ENCODE measurements around the gene PMEPA1. TPM values are rescaled to one million over a fixed set of nuclear protein-coding genes. Genes with fewer than 3 reads are reported as not detected.
"Not testable (repeated sequence)": the region's sequence is repeated elsewhere in the genome, so short reads cannot be mapped to it uniquely, and the experiment has no call there.

Gene PMEPA1
- polyA plus RNA-seq, 1 experiment: 4.3 TPM

DNA sequence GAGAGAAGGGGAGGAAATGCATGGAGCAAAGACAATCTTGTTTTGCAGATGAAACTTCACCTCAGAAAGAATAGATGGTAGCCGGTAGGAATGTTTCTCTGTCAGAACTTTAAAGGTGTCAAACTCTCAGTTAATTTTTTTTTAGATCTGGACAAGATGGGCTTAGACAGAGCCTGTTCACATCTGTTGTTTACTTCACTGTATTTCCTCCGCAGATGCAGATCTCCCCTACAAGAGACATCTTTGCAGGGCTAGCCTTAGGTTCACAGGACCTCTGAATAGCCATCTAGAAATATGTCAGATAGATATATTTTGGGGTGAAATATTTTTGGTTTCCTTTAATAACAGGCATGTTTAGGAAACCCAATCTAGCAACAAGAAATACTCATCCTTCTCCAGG is 77.5 kb downstream of the PMEPA1 start:
- no peak for TF ChIP-seq CTCF (IDR thresholded peaks at IDR 0.05; ENCODE audit: low read depth, low read length)
- DNase-seq (ENCODE audit: low read depth, low spot score): no peak
- Histone ChIP-seq H3K4me3 (ENCODE audit: low read depth, low read length) (no peak overlapping the region), H3K27me3 (ENCODE audit: control insufficient read depth, insufficient read depth, low read length) (peaks cover 12% of the 10 kb centered on the region), H3K9me3 (ENCODE audit: control insufficient read depth, insufficient read depth, low read length) (no peaks in the 10 kb centered on the region; the same call in 1 of the 2 replicates), H3K27ac (ENCODE audit: low read depth, low read length) (no peak overlapping the region)
- POLR2A ChIA-PET: no interaction called here
- CTCF ChIA-PET: no interaction called here

DNA sequence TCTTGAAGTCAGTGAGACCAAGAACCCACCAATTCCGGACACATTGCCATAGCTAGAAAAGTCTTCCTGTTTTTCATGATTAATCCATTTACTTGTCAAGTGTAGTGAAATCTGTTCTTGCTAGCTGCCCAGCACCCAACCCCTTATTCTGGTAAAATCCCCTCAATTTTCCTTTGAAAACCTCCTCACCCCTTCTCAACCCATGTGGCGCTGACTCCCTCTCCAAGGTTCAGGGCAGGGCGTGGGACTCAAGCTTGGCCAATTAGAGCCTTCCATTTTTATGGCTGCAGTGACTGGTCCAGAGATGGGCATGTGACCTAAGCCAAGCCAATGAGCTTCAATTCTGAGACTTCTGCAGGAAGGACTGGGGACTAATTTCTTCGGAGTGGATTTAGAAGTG is 79.8 kb downstream of the PMEPA1 start:
- ChIA-PET CTCF (no interaction called here), POLR2A (no interaction called here)
- TF ChIP-seq CTCF (IDR thresholded peaks at IDR 0.05; ENCODE audit: low read depth, low read length): no peak
- no peaks in the 10 kb centered on the region; the same call in 1 of the 2 replicates for H3K9me3 ChIP-seq (ENCODE audit: control insufficient read depth, insufficient read depth, low read length)
- peaks cover 9% of the 10 kb centered on the region for H3K27me3 ChIP-seq (ENCODE audit: control insufficient read depth, insufficient read depth, low read length)
- no peak overlapping the region for H3K4me3 ChIP-seq (ENCODE audit: low read depth, low read length)
- no peak for DNase-seq (ENCODE audit: low read depth, low spot score)
- peak overlapping the region; percentile 11 for H3K27ac ChIP-seq (ENCODE audit: low read depth, low read length)

DNA sequence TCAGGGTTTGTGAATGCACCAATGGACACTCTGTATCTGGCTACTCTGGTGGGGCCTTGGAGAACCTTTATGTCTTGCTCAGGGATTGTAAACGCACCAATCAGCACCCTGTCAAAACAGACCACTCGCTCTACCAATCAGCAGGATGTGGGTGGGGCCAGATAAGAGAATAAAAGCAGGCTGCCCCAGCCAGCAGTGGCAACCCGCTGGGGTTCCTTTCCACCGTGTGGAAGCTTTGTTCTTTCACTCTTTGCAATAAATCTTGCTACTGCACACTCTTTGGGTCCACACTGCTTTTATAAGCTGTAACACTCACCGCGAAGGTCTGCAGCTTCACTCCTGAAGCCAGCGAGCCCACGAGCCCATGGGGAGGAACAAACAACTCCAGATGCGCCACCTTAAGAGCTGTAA is 80.3 kb downstream of the PMEPA1 start:
- CTCF ChIA-PET; POLR2A ChIA-PET; H3K27ac ChIP-seq (ENCODE audit: low read depth, low read length); H3K4me3 ChIP-seq (ENCODE audit: low read depth, low read length); DNase-seq (ENCODE audit: low read depth, low spot score); H3K27me3 ChIP-seq (ENCODE audit: control insufficient read depth, insufficient read depth, low read length); H3K9me3 ChIP-seq (ENCODE audit: control insufficient read depth, insufficient read depth, low read length): not testable (repeated sequence)

- not testable (repeated sequence) for H3K9me3 ChIP-seq (ENCODE audit: control insufficient read depth, insufficient read depth, low read length)
Observed at GRCh38 chr20:57628962-57629308, 80.9 kb downstream of the PMEPA1 start.

DNA sequence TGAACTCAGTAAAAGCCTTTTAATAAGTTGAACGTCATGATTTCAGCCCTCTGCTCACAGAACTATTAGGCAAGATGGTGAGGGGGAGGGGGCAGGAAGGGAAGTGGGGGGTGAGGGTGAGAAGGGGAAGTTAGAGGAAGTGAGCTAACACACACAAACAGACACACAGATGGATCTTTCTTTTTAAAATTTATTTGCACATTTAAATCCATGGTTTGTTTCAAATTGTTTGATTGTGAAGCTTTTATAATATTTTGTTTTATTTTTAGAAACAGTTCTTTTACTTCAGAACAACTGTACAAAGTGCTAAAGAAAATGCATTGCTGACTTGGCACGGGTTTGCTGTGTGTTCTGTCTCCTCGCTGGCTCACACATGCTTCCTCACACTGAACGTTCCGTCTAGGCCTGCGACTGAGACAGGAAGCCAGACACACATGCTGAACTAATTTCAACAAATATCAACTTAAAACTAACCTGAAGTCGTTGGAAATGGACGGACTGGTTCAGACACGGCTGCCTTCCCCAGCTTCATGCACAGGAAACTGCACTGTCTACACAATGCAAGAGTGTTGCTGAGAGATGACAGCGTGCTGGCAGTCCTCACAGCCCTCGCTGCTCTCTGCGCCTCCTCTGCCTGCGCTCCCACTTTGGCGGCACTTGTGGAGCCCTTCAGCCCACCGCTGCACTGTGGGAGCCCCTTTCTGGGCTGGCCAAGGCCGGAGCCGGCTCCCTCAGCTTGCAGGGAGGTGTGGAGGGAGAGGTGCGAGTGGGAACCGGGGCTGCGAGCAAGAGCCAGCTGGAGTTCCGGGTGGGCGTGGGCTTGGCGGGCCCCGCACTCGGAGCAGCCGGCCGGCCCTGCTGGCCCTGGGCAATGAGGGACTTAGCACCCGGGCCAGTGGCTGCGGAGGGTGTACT is 81.5 kb downstream of the PMEPA1 start:
- ChIA-PET POLR2A (no interaction called here), CTCF (interaction anchor here (0.6 to 2.0 kb wide), 5 partner anchors 25 to 552 kb away, joined by 3 to 6 read pairs (median 3); no protein-coding TSS in a partner anchor)
- Histone ChIP-seq H3K4me3 (ENCODE audit: low read depth, low read length) (0 out of 2 replicates have a peak overlapping the region, but pooled peaks have one; percentile 17), H3K27me3 (ENCODE audit: control insufficient read depth, insufficient read depth, low read length) (peaks cover 9% of the 10 kb centered on the region), H3K9me3 (ENCODE audit: control insufficient read depth, insufficient read depth, low read length) (no peaks in the 10 kb centered on the region; the same call in 1 of the 2 replicates), H3K27ac (ENCODE audit: low read depth, low read length) (peak overlapping the region; percentile 31)
- TF ChIP-seq CTCF (IDR thresholded peaks at IDR 0.05; ENCODE audit: low read depth, low read length): no peak
- DNase-seq (ENCODE audit: low read depth, low spot score): no peak

More at GRCh38 chr20:57628962-57629308, 80.9 kb downstream of the PMEPA1 start:
- POLR2A ChIA-PET; H3K27ac ChIP-seq (ENCODE audit: low read depth, low read length); H3K27me3 ChIP-seq (ENCODE audit: control insufficient read depth, insufficient read depth, low read length); H3K4me3 ChIP-seq (ENCODE audit: low read depth, low read length); DNase-seq (ENCODE audit: low read depth, low spot score); CTCF ChIA-PET: not testable (repeated sequence)

DNA sequence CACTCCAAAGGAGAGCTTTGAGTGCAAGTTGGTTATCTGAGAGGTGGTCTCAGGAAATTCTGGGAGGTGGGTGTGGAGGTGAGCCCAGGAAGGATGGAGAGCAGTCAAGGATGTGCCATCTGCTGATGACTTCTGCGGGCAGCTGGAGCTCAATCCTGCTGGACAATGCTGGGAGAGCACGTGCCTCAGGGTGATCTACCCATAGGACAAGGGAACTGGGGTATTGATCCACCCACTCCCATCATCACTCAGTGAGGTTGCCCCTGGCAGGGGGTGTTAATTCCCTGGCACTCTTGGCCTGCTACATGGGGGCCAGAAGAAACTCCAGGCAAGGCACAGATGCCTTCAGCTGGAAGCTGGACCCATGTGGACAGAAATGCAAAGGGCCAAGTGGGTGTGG is 82.5 kb downstream of the PMEPA1 start:
- Histone ChIP-seq H3K9me3 (ENCODE audit: control insufficient read depth, insufficient read depth, low read length) (no peaks in the 10 kb centered on the region; the same call in 1 of the 2 replicates), H3K4me3 (ENCODE audit: low read depth, low read length) (no peak overlapping the region), H3K27ac (ENCODE audit: low read depth, low read length) (no peak overlapping the region), H3K27me3 (ENCODE audit: control insufficient read depth, insufficient read depth, low read length) (peaks cover 6% of the 10 kb centered on the region)
- ChIA-PET CTCF (interaction anchor here (1.1 to 2.0 kb wide), 3 partner anchors 26 to 553 kb away, joined by 3 to 6 read pairs (median 5); no protein-coding TSS in a partner anchor), POLR2A (no interaction called here)
- no peak for DNase-seq (ENCODE audit: low read depth, low spot score)
- no peak for TF ChIP-seq CTCF (IDR thresholded peaks at IDR 0.05; ENCODE audit: low read depth, low read length)
